Suprapubic skin (tissue), 4 donors: Measurements from ENCODE around the gene SETD3.

Experiments used
- EP300 ChIP-seq: sonication (generic); formaldehyde crosslinking; IDR thresholded peaks from one replicate; pipeline ENCODE4 v1.6.1; 2017; ENCODE audit warnings: antibody characterized with exemption
- POLR2A ChIP-seq, 2 donors: fragments of 450-650 bp; IDR thresholded peaks; one replicate each; pipeline ENCODE4 v1.6.1; 2017; ENCODE audit warnings: antibody characterized with exemption in 2 of 2, mild to moderate bottlenecking in 2 of 2, moderate library complexity in 2 of 2
- POLR2AphosphoS5 ChIP-seq, 3 donors: sonication (generic); formaldehyde crosslinking; IDR thresholded peaks; one replicate each; pipeline ENCODE4 v1.6.1; 2017; ENCODE audit warnings: antibody characterized with exemption in 3 of 3
- TF ChIP-seq, protein P1 (sequence below), 2 donors: fragments of 200-600 bp in 1 of 2; fragments of 450-650 bp in 1 of 2; sonication (generic) in 1 of 2; IDR thresholded peaks; one replicate each; pipeline ENCODE4 v1.5.1; 2016 to 2019; ENCODE audit warnings: antibody characterized with exemption in 2 of 2, mild to moderate bottlenecking in 1 of 2, moderate library complexity in 1 of 2

GRCh38 chr14:99479906-99480869, at the start of gene SETD3:
- peak in 1 of 2 donors; percentile 11 for TF ChIP-seq POLR2A (IDR thresholded peaks at IDR 0.05)
- TF ChIP-seq POLR2AphosphoS5 (IDR thresholded peaks at IDR 0.05), result peak in 1 of 3 donors; percentile 26
- TF ChIP-seq, protein P1, sequence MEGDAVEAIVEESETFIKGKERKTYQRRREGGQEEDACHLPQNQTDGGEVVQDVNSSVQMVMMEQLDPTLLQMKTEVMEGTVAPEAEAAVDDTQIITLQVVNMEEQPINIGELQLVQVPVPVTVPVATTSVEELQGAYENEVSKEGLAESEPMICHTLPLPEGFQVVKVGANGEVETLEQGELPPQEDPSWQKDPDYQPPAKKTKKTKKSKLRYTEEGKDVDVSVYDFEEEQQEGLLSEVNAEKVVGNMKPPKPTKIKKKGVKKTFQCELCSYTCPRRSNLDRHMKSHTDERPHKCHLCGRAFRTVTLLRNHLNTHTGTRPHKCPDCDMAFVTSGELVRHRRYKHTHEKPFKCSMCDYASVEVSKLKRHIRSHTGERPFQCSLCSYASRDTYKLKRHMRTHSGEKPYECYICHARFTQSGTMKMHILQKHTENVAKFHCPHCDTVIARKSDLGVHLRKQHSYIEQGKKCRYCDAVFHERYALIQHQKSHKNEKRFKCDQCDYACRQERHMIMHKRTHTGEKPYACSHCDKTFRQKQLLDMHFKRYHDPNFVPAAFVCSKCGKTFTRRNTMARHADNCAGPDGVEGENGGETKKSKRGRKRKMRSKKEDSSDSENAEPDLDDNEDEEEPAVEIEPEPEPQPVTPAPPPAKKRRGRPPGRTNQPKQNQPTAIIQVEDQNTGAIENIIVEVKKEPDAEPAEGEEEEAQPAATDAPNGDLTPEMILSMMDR (IDR thresholded peaks at IDR 0.05), result peak in 1 of 2 donors; percentile 10
- no peak for TF ChIP-seq EP300
